ENCODE measurements around the gene OR6V1. TPM values are rescaled to one million over a fixed set of nuclear protein-coding genes. Genes with fewer than 3 reads are reported as not detected.

OR6V1 gene
- polyA plus RNA-seq, 3 donors: not detected

Other genes starting within 250 kb of the OR6V1 start
- 10 to 100 TPM; 21.3 to 27.8 (median 24.5) TPM for gene EPHB6, start 197.3 kb upstream of the OR6V1 start, polyA plus RNA-seq (ENCODE audit: insufficient read length in 3 of 3)
- 10 to 100 TPM; 11.2 to 16.9 (median 14.1) TPM for gene TRPV6, start 166.6 kb upstream of the OR6V1 start, polyA plus RNA-seq (ENCODE audit: insufficient read length in 3 of 3)
- gene TRPV5, start 118.6 kb upstream of the OR6V1 start, polyA plus RNA-seq (ENCODE audit: insufficient read length in 3 of 3): 1 to 10 TPM in 2 of 3 donors, under 1 TPM in 1; 0.56 to 1.7 (median 1.6) TPM
- gene LLCFC1, start 112.9 kb upstream of the OR6V1 start, polyA plus RNA-seq (ENCODE audit: insufficient read length in 3 of 3): 1 to 10 TPM in 1 of 3 donors, under 1 TPM in 2; 0.40 to 1.0 (median 0.61) TPM
- 1 to 10 TPM; 1.6 to 4.8 (median 3.7) TPM for gene KEL, start 90.0 kb upstream of the OR6V1 start, polyA plus RNA-seq (ENCODE audit: insufficient read length in 3 of 3)
- not detected for gene OR9A2, start 25.2 kb upstream of the OR6V1 start, polyA plus RNA-seq (ENCODE audit: insufficient read length in 3 of 3)
- gene PIP, start 79.7 kb downstream of the OR6V1 start, polyA plus RNA-seq (ENCODE audit: insufficient read length in 3 of 3): not detected
- not detected for gene TAS2R39, start 131.1 kb downstream of the OR6V1 start, polyA plus RNA-seq (ENCODE audit: insufficient read length in 3 of 3)
- not detected for gene TAS2R40, start 169.7 kb downstream of the OR6V1 start, polyA plus RNA-seq (ENCODE audit: insufficient read length in 3 of 3)
- gene GSTK1, start 211.1 kb downstream of the OR6V1 start, polyA plus RNA-seq (ENCODE audit: insufficient read length in 3 of 3): 100 to 1,000 TPM; 200 to 232 (median 224) TPM
- gene TMEM139, start 232.6 kb downstream of the OR6V1 start, polyA plus RNA-seq (ENCODE audit: insufficient read length in 3 of 3): 10 to 100 TPM; 56.7 to 62.9 (median 62.3) TPM
- 10 to 100 TPM; 47.4 to 61.7 (median 61.0) TPM for gene CASP2, start 236.0 kb downstream of the OR6V1 start, polyA plus RNA-seq (ENCODE audit: insufficient read length in 3 of 3)

All from renal pelvis (tissue), 3 donors.